ENCODE measurements around the gene RSBN1. TPM values are rescaled to one million over a fixed set of nuclear protein-coding genes. Genes with fewer than 3 reads are reported as not detected.

RSBN1 gene
- polyA plus RNA-seq, 1 of the 3 experiments (the other 2 are of a cell fraction), result 4.0 TPM

GRCh38 chr1:113812661-113813135 is 422 bp upstream of the RSBN1 start:
- no peaks in the 10 kb centered on the region for H3K9me3 ChIP-seq
- no peaks in the 10 kb centered on the region for H3K9me2 ChIP-seq
- peak overlapping the region; percentile 44 to 52 for H3K4me3 ChIP-seq (ENCODE audit: low read depth in 2 of 2, low read length in 1 of 2)
- ChIA-PET CTCF (interaction anchor here (1.6 to 3.1 kb wide), 3 partner anchors 23 to 740 kb away, joined by 4 to 9 read pairs (median 8); partner anchors contain the start of gene LRIG2), POLR2A (interaction anchor here (0.6 to 2.3 kb wide), 5 partner anchors 21 to 116 kb away, joined by 3 to 22 read pairs (median 4); partner anchors contain the start of genes HIPK1 and PHTF1)
- peak overlapping the region; percentile 93 for H2AFZ ChIP-seq (ENCODE audit: low read depth)
- peaks cover 5 to 17% of the 10 kb centered on the region in 2 experiments; a peak in 3 of 4 replicates for H3K4me1 ChIP-seq (ENCODE audit: control insufficient read depth in 1 of 2, insufficient read depth in 2 of 2, low read depth in 1 of 2, low read length in 1 of 2)
- H3K27ac ChIP-seq (ENCODE audit: low read depth in 2 of 2, low read length in 1 of 2), result peak overlapping the region; percentile 75 to 96
- H3K9ac ChIP-seq, result peak overlapping the region; percentile 76
- H3K27me3 ChIP-seq (ENCODE audit: insufficient read depth), result no peaks in the 10 kb centered on the region
- peaks cover 27% of the 10 kb centered on the region for H3F3A ChIP-seq (replicated peaks; ENCODE audit: insufficient read depth)
- peak; percentile 58 for DNase-seq
- peaks cover 40% of the 10 kb centered on the region for H3K79me2 ChIP-seq (ENCODE audit: insufficient read depth)
- peaks cover 11% of the 10 kb centered on the region; the same call in 1 of the 2 replicates for H4K20me1 ChIP-seq (ENCODE audit: insufficient read depth)
- TF ChIP-seq TEAD4 (IDR thresholded peaks at IDR 0.05; ENCODE audit: borderline replicate concordance, insufficient read depth) (0 out of 2 replicates have a peak, but pooled peaks have one; percentile 5), JUND (IDR thresholded peaks at IDR 0.05) (no peak), TAF1 (IDR thresholded peaks at IDR 0.05; ENCODE audit: borderline replicate concordance, low read depth, low read length) (peak; percentile 69; the same call in 1 of the 2 replicates), MEF2A (IDR thresholded peaks at IDR 0.05; ENCODE audit: borderline replicate concordance, low read depth) (no peak)
- TF ChIP-seq, protein P1, sequence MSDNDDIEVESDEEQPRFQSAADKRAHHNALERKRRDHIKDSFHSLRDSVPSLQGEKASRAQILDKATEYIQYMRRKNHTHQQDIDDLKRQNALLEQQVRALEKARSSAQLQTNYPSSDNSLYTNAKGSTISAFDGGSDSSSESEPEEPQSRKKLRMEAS (IDR thresholded peaks at IDR 0.05; ENCODE audit: low read depth), result no peak
- 38% methylated on average over 13 of the region's 13 CpGs for WGBS (ENCODE audit: low lambda C conversion rate)
- peak overlapping the region; percentile 72 for H3K4me2 ChIP-seq
- no peaks in the 10 kb centered on the region for H3K36me3 ChIP-seq (replicated peaks in 1 of 2; ENCODE audit: control insufficient read depth in 1 of 2, insufficient read depth in 2 of 2, low read length in 1 of 2)

GRCh38 chr1:113811156-113811887 is 954 bp downstream of the RSBN1 start:
- under 1% methylated on average over 20 of the region's 29 CpGs for WGBS (ENCODE audit: low lambda C conversion rate)
- POLR2A ChIA-PET, result interaction anchor here (1.0 to 2.3 kb wide), 3 partner anchors 20 to 93 kb away, joined by 3 to 22 read pairs (median 4); partner anchors contain the start of genes AP4B1 and PHTF1
- Histone ChIP-seq H3K27me3 (ENCODE audit: insufficient read depth) (no peaks in the 10 kb centered on the region), H3K9ac (peak overlapping the region; percentile 82), H3K27ac (ENCODE audit: low read depth in 2 of 2, low read length in 1 of 2) (peak overlapping the region; percentile 75 to 86), H3K9me3 (no peaks in the 10 kb centered on the region), H2AFZ (ENCODE audit: low read depth) (peak overlapping the region; percentile 67; the same call in 1 of the 2 replicates), H4K20me1 (ENCODE audit: insufficient read depth) (peaks cover 11% of the 10 kb centered on the region; the same call in 1 of the 2 replicates), H3K4me3 (ENCODE audit: low read depth in 2 of 2, low read length in 1 of 2) (peak overlapping the region; percentile 81 to 88), H3F3A (replicated peaks; ENCODE audit: insufficient read depth) (peaks cover 27% of the 10 kb centered on the region), H3K79me2 (ENCODE audit: insufficient read depth) (peaks cover 54% of the 10 kb centered on the region), H3K4me2 (peak overlapping the region; percentile 75), H3K36me3 (replicated peaks in 1 of 2; ENCODE audit: control insufficient read depth in 1 of 2, insufficient read depth in 2 of 2, low read length in 1 of 2) (no peaks in the 10 kb centered on the region), H3K4me1 (ENCODE audit: control insufficient read depth in 1 of 2, insufficient read depth in 2 of 2, low read depth in 1 of 2, low read length in 1 of 2) (peaks cover 5 to 17% of the 10 kb centered on the region in 2 experiments; a peak in 3 of 4 replicates), H3K9me2 (no peaks in the 10 kb centered on the region)
- DNase-seq, result peak; percentile 19
- CTCF ChIA-PET, result interaction anchor here (0.8 to 2.2 kb wide), 5 partner anchors 12 to 738 kb away, joined by 3 to 8 read pairs (median 4); partner anchors contain the start of gene LRIG2
- TF ChIP-seq EP300 (IDR thresholded peaks at IDR 0.05; ENCODE audit: borderline replicate concordance in 1 of 2, low read depth in 1 of 2, low read length in 1 of 2), result no peak
- TF ChIP-seq NRF1 (IDR thresholded peaks at IDR 0.05; ENCODE audit: low read depth, low read length), result no peak
- TF ChIP-seq EZH2phosphoT487 (IDR thresholded peaks at IDR 0.05; ENCODE audit: borderline replicate concordance, low read depth), result no peak
- no peak for TF ChIP-seq USF2 (IDR thresholded peaks at IDR 0.05; ENCODE audit: borderline replicate concordance, low read depth, low read length)
- TF ChIP-seq, protein P2, sequence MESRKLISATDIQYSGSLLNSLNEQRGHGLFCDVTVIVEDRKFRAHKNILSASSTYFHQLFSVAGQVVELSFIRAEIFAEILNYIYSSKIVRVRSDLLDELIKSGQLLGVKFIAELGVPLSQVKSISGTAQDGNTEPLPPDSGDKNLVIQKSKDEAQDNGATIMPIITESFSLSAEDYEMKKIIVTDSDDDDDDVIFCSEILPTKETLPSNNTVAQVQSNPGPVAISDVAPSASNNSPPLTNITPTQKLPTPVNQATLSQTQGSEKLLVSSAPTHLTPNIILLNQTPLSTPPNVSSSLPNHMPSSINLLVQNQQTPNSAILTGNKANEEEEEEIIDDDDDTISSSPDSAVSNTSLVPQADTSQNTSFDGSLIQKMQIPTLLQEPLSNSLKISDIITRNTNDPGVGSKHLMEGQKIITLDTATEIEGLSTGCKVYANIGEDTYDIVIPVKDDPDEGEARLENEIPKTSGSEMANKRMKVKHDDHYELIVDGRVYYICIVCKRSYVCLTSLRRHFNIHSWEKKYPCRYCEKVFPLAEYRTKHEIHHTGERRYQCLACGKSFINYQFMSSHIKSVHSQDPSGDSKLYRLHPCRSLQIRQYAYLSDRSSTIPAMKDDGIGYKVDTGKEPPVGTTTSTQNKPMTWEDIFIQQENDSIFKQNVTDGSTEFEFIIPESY (IDR thresholded peaks at IDR 0.05; ENCODE audit: borderline replicate concordance, low read depth), result no peak
- no peak for TF ChIP-seq GATA2 (CRISPR knock-in tag; IDR thresholded peaks at IDR 0.05)
- no peak for TF ChIP-seq CHD2 (IDR thresholded peaks at IDR 0.05; ENCODE audit: low read length, partially characterized antibody)
- no peak for TF ChIP-seq YY1 (IDR thresholded peaks at IDR 0.05; ENCODE audit: low read depth)
- TF ChIP-seq GABPA (IDR thresholded peaks at IDR 0.05; ENCODE audit: low read depth), result no peak
- no peak for TF ChIP-seq USF1 (IDR thresholded peaks at IDR 0.05; ENCODE audit: borderline replicate concordance, low read depth)
- no peak for TF ChIP-seq SIN3A (IDR thresholded peaks at IDR 0.05; ENCODE audit: borderline replicate concordance, low read depth, low read length)
- TF ChIP-seq, protein P3, sequence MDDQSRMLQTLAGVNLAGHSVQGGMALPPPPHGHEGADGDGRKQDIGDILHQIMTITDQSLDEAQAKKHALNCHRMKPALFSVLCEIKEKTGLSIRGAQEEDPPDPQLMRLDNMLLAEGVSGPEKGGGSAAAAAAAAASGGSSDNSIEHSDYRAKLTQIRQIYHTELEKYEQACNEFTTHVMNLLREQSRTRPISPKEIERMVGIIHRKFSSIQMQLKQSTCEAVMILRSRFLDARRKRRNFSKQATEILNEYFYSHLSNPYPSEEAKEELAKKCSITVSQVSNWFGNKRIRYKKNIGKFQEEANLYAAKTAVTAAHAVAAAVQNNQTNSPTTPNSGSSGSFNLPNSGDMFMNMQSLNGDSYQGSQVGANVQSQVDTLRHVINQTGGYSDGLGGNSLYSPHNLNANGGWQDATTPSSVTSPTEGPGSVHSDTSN (IDR thresholded peaks at IDR 0.05), result no peak
- TF ChIP-seq FOSL2 (IDR thresholded peaks at IDR 0.05; ENCODE audit: borderline replicate concordance, low read depth), result no peak
- TF ChIP-seq ELF1 (IDR thresholded peaks at IDR 0.05), result no peak
- TF ChIP-seq POLR2AphosphoS5 (IDR thresholded peaks at IDR 0.05; ENCODE audit: low read depth, low read length), result no peak
- no peak for TF ChIP-seq TEAD4 (IDR thresholded peaks at IDR 0.05; ENCODE audit: borderline replicate concordance, insufficient read depth)
- TF ChIP-seq FOXM1 (IDR thresholded peaks at IDR 0.05; ENCODE audit: low read depth), result no peak
